Measurements from ENCODE around the gene CPXM2. TPM values are rescaled to one million over a fixed set of nuclear protein-coding genes. Genes with fewer than 3 reads are reported as not detected.

The CPXM2 gene
- polyA plus RNA-seq, 2 of the 4 experiments (the other 2 are of a cell fraction) = not detected

GRCh38 chr10:123860856-123861255 is 30.8 kb downstream of the CPXM2 start (continued):
- TF ChIP-seq REST (IDR thresholded peaks at IDR 0.05) (no peak), ELK1 (IDR thresholded peaks at IDR 0.05; ENCODE audit: low read depth, low read length) (no peak)

- TF ChIP-seq CHD4 (IDR thresholded peaks at IDR 0.05; ENCODE audit: borderline replicate concordance) = no peak
- no peak for TF ChIP-seq RCOR1 (IDR thresholded peaks at IDR 0.05; ENCODE audit: low read depth, low read length)
- no peak for TF ChIP-seq JUN (IDR thresholded peaks at IDR 0.05)
- TF ChIP-seq FOSL2 (IDR thresholded peaks at IDR 0.05) = no peak
- no peak for TF ChIP-seq FOSL2 (CRISPR knock-in tag; IDR thresholded peaks at IDR 0.05)
- TF ChIP-seq CBX8 (IDR thresholded peaks at IDR 0.05) = no peak
- no peak for TF ChIP-seq CEBPB (IDR thresholded peaks at IDR 0.05)
- TF ChIP-seq NPAS2 (CRISPR knock-in tag; IDR thresholded peaks at IDR 0.05; ENCODE audit: borderline replicate concordance) = no peak
- no peak for TF ChIP-seq FOSB (CRISPR knock-in tag; IDR thresholded peaks at IDR 0.05)
- CTCF ChIA-PET = no interaction called here
- H3K9me3 ChIP-seq = no peaks in the 10 kb centered on the region
- DNase-seq (ENCODE audit: low read depth in 1 of 2, low spot score in 1 of 2) = no peak
- no peak for FAIRE-seq
- POLR2A ChIA-PET = no interaction called here
- ATAC-seq = no peak
- WGBS (ENCODE audit: missing lambda C conversion rate) = 50% methylated on average over 5 of the region's 5 CpGs
- no peak overlapping the region for H3K27ac ChIP-seq
- H3K4me2 ChIP-seq = no peak overlapping the region
- no peaks in the 10 kb centered on the region for H3K4me1 ChIP-seq
- H3K4me3 ChIP-seq = no peak overlapping the region
These were observed 31.4 kb downstream of the CPXM2 start for GRCh38 chr10:123860209-123860608.

- Histone ChIP-seq H3K4me3 (no peak overlapping the region), H3K4me2 (no peak overlapping the region), H3K27ac (no peak overlapping the region), H3K9me3 (no peaks in the 10 kb centered on the region), H3K4me1 (no peaks in the 10 kb centered on the region)
- TF ChIP-seq ELK1 (IDR thresholded peaks at IDR 0.05; ENCODE audit: low read depth, low read length) (no peak), POLR2A (IDR thresholded peaks at IDR 0.05; ENCODE audit: low read length) (no peak)
- ChIA-PET POLR2A (no interaction called here), CTCF (no interaction called here)
- FAIRE-seq = no peak
- 51% methylated on average over 10 of the region's 10 CpGs for WGBS (ENCODE audit: missing lambda C conversion rate)
- no peak for ATAC-seq
- DNase-seq (ENCODE audit: low read depth in 1 of 2, low spot score in 1 of 2) = no peak
These were observed 32.0 kb downstream of the CPXM2 start for GRCh38 chr10:123859653-123860050.

- ATAC-seq (no peak), DNase-seq (ENCODE audit: low read depth in 1 of 2, low spot score in 1 of 2) (no peak), FAIRE-seq (no peak)
- no peaks in the 10 kb centered on the region for H3K4me1 ChIP-seq
- H3K4me2 ChIP-seq = no peak overlapping the region
- H3K4me3 ChIP-seq = no peak overlapping the region
- H3K27ac ChIP-seq = no peak overlapping the region
- H3K9me3 ChIP-seq = no peaks in the 10 kb centered on the region
- ChIA-PET POLR2A (no interaction called here), CTCF (no interaction called here)
- 36% methylated on average over 20 of the region's 20 CpGs for WGBS (ENCODE audit: missing lambda C conversion rate)
- TF ChIP-seq HMGXB4 (CRISPR knock-in tag; IDR thresholded peaks at IDR 0.05; ENCODE audit: borderline replicate concordance) (no peak), KDM5A (IDR thresholded peaks at IDR 0.05) (no peak), EHF (CRISPR knock-in tag; IDR thresholded peaks at IDR 0.05) (no peak), PHF8 (IDR thresholded peaks at IDR 0.05; ENCODE audit: borderline replicate concordance, low read depth) (no peak), PBX3 (IDR thresholded peaks at IDR 0.05) (no peak), CEBPB (IDR thresholded peaks at IDR 0.05) (no peak), NPAS2 (CRISPR knock-in tag; IDR thresholded peaks at IDR 0.05; ENCODE audit: borderline replicate concordance) (no peak), RCOR1 (IDR thresholded peaks at IDR 0.05; ENCODE audit: low read depth, low read length) (no peak), FOSL2 (IDR thresholded peaks at IDR 0.05) (no peak), FOSL2 (CRISPR knock-in tag; IDR thresholded peaks at IDR 0.05) (no peak), HOXB13 (CRISPR knock-in tag; IDR thresholded peaks at IDR 0.05; ENCODE audit: low read depth) (no peak), CTCF (IDR thresholded peaks at IDR 0.05) (no peak), POLR2AphosphoS2 (conservative IDR thresholded peaks at IDR 0.05; ENCODE audit: low read length) (no peak)
These were observed 32.5 kb downstream of the CPXM2 start for GRCh38 chr10:123858907-123859652.
